SKM-1 treated with dmso at 0.1 percent for 144 hours (cell line): ENCODE measurements around the gene TSHR.
A peak's percentile ranks its signal among the peaks of the same experiment; 100 is the strongest.

Experiments
- DNase-seq: peaks from one replicate; lab custom pipeline; 2025; ENCODE audit not compliant: unreplicated experiment; lab: John Stamatoyannopoulos, UW

Gene TSHR

DNA sequence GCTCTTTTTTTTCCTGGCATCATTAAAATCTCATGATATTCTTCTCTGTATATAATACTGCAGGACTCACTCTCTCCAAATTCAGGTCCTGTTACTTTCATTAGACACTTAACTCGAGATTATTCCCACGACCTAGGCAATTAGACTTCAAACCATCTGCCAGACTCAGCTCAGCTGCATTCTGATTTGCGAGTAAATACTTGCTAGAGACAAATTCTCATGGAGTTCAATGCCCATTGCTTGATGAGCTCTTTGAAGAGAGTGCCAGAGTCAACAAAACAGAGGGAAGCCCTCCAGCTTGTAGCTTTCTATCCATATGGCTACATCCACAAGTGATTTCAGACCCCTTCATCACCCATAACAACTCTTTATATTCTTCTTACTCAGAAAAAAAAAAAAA lies 177.0 kb downstream of the TSHR start:
- no peak for DNase-seq

DNA sequence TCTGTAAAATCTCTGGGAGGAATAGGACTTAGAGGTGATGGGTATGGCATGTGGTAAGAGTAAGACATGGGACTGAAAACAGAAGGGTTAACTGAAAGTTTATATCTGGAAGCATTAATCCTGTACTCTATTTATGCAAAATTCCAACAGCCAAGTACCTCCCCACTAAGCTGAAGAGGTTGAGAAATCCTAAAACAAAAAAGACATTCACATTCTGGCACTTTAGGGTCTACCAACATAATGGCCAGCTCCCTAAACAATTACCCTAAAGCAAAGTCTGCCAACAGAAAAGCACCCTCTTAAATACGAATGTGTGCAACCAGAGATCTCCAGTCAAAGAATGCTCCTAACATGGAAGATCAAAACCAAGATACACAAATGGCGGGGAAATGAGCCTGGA lies 178.0 kb downstream of the TSHR start:
- DNase-seq = no peak

DNA sequence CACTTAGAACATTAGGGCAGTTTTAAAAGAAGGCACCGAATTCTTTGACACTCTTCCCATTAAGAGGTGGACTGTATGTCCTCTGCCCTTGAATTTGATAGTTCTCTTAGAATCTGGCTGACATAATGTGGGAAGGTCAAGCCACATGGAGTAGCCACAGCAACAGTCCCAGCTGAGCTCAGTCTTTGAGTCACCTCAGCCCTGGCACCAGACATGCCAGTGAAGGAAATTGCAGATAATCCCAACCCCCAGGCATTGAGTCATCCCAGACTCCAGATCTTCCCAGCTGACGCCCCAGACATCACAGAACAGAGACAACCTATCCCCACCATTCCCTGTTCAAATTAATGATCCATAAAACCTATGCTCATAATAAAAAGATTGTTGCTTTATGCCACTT lies 181.9 kb downstream of the TSHR start:
- DNase-seq = no peak

DNA sequence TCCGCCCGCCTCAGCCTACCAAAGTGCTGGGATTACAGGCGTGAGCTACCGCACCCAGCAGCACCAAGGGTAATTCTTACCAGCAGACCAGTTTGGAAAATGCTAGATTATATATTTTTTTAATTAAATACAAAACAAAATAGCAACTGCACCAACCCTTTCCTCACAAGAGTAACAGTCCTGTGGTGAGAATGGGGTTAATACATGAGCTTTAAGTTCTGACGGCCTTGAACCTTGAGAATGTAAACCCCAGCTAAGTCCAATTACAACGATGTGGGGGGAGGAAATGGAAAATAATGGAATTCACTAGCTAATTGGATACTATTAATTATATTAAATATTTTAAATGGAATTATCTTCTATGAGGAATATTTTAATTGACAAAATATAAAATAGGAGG lies 183.0 kb downstream of the TSHR start:
- no peak for DNase-seq

DNA sequence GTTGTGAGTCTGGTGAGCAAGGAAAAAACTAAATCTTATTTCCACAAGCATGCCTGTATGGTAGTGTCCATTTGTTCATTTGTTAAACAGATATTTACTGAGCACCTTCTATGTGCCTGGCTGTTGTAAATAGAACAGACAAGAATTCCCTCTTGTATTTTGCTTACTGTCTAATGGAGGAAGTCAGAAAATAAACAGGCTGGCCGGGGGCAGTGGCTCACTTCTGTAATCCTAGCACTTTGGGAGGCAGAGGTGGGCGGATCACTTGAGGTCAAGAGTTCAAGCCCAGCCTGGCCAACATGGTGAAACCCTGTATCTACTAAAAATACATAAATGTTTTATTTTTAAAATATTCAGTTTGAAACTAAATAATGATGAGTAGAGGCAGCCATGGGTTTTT lies 186.0 kb downstream of the TSHR start:
- DNase-seq = no peak

DNA sequence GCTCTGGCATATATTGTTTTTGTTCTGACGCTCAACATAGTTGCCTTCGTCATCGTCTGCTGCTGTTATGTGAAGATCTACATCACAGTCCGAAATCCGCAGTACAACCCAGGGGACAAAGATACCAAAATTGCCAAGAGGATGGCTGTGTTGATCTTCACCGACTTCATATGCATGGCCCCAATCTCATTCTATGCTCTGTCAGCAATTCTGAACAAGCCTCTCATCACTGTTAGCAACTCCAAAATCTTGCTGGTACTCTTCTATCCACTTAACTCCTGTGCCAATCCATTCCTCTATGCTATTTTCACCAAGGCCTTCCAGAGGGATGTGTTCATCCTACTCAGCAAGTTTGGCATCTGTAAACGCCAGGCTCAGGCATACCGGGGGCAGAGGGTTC lies 188.4 kb downstream of the TSHR start:
- DNase-seq = no peak

DNA sequence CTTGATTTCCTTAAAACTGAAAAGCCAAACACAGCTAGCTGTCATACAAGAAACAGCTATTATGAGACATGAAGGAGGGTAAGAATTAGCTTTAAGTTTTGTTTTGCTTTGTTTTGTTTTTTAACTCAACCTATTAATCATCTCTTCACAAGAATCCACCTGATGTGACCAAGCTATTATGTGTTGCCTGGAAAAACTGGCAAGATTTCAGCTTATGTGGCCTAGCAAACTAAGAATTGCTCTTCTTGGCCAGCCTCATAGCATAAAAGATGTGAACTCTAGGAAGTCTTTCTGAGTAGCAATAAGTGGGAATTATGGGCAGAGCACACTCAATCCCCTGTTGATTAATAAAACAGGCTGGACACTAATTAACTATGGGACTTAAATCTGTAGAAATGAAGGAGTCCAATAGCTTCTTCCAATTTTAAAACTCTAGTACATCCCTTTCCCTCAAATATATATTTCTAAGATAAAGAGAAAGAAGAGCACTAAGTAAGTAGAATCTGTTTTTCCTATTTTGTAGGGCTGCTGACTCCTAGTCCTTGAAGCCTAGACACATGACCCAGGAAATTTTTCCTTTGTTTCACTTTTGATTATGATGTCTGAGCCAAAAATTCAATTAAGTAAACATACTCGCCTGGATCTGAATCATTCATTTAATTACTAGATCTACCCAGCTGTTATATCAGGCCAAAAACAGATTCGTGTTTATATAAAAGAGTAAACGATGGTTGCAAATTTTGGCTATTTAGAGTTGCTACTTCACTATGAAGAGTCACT lies 189.6 kb downstream of the TSHR start:
- DNase-seq = no peak

DNA sequence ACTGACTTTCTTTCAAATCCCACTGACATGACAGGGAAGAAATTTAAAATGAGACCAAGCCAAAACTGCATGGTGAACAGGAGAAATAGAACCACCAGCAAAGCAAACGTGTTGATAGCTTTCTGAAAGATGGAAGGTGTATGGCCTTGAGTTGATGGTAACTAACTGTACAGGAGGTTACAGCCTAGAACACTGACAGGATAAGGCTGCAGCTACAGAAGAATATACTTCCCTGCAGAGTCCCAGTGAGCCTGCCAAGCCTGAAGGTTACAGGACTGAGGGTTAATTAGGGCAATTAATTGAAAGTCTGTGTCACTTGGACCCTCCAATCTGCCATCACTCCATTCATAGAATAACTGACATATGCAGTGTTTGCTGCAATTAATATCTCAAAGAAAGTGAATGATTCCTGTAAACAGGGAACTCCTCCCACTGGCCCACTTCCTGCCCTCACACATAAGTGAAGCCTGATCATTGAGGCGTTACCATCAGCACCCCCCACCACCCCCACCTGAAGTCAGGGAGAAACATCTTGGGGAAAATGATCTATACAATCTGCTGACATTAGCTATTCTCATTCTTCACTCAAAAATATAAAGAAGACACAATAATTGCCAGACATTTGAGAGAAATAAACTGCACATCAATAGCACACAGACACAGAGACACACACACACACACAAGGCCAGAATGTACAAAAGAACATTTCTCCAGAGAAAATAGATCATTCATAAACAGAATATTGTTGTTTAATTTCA lies 191.9 kb downstream of the TSHR start:
- no peak for DNase-seq

DNA sequence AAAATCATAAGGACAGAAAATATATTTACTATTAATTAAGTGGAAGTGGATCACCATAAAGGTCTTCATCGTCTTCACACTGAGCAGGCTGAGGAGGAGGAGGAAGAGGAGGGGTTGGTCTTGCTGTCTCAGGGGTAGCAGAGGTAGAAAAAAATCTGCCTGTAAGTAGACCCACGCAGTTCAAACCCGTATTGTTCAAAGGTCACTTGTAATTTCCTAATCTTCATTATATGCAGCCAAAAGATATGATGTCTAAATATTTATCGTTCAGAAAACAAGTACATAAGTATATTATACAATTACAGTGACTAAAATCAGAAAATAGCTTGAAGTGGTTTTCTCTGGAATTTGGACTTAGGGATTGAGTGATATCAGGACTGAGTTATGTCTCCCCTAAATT lies 193.2 kb downstream of the TSHR start:
- no peak for DNase-seq

DNA sequence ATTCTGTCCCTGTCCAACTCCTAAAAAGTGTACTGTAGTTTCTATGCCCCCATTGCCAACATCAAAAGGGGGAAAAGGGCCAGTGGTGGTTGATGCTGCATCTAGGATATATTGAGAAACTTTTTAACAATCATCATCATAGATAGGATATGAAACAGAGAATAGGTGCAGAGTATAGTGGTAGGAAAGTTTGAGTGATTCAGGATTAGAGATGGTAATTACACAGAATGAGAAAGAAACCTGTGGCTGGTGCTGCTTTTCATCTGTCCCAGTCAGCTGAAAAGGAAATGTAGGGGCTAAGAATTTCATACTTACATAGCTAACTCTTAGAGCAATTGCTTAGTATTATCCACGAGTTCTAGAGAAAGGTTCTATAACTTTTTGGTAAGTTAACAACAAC lies 197.8 kb downstream of the TSHR start:
- no peak for DNase-seq

DNA sequence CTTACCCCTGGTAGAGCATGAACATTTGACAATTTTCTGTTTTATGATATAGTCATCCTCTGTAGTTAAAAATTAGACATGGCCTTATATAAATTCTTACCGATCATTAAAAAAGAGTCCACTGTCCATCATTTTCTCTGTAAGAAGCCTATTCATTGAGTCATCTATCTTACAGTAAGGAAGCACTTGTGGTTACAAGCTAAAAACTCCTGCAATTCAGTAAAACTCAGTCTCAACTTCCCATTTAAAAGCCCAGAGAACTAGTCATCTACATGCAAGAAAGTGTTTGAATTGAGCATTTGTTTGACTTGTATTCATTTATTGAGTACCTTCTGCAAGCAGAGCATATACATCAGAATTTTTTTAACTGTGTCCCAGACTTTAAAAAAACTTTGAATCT lies 202.0 kb downstream of the TSHR start:
- peak; percentile 2 for DNase-seq

DNA sequence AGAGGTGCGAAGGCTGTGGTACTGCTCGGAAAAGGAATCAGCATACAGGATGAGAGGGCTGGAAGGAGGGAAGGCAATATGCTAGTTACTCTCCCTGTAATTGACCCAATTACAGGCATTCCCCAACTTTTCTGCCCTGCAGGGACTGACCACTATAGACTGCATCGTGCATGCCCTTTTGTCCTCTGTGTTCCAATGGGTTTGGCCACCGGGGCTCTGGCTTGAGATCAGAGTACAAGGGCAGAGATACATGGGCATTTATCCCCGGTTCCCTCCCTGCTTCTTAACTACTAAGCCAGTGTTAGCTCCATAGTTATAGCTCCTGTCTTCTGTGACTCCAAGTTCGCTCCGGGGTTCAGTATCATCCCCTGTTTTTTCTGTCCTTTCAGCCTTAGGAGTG lies 205.7 kb downstream of the TSHR start:
- no peak for DNase-seq

DNA sequence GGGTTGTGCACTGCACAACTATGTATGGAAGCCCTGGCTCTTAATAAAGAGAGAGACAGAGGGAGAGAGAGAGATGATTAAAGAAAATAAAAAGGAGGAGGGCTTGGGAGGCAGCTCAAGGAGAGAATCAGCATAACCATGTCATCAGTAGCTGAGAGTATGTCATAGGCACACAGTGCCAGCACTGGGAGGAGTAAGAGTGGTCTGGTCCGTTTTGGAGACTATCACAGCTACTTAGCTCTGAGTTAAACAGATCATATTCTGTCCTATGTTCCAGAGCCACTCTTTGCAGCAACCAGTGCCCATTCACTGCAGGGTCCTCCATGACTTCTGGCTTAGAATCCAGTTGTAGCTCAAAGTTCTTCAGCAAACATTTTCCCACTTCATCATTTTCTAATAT lies 206.3 kb downstream of the TSHR start:
- no peak for DNase-seq

DNA sequence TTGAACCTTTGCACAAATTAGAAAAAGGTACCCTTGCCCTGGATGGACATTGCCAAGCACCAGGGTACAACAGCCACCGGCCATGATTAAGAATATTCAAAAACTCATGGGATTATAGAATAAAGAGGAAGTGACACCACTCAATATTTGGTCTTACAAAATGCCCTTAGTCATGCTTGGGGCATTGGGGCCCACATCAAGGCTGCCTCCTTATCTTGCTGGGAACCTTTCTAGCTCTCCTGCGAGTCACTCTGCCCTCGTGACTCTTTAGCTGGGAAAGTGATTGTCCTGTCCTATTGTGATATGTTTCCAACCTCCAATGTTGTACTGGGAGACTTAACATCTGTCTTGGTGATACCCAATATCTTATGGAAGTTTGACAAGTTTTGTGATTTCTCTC lies 207.5 kb downstream of the TSHR start:
- DNase-seq = no peak

DNA sequence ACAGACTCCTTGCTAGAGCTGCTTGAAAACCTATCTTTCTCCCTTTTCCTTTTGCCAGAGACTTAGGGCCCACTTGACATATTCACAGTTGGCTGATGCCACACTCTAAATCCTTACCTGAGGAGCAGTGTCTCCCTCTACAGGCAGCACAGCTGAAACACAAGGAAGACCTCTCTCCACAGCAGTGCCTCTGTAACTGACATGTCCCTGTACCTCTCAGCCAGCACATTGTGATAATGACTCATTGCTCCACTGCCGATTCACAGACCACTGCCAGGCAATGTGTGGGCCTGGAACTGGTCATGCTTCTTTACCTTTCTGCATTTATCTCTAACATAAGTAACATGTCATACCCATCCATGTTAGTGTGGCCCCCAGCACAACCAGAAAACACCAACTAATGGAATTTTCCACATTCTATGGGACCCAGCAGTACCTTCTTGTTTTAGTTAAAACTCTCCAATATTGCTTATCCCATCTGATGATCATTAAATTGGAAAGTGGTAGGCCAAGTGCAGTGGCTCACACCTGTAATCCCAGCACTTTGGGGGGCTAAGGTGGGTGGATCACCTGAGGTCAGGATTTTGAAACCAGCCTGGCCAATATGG lies 208.8 kb downstream of the TSHR start:
- peak; percentile 1 for DNase-seq

DNA sequence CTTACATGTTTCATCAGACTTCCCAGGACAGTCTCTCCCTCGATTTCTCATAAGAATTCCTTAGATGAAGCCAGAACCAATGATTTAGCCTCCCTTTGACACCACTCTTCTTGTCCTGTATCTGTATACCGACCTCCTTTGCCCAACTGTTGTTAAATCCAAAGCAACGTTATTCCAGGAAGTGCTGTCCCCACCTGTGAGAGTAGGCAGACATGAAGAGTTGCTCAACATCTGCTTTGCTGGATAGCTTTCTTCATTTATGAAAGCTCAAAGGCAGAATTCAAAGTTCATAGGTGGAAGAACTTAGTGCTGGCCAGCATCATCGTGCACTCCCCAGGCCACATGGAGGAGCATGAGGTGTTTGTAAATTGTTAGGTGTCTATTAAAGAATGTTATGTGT lies 209.8 kb downstream of the TSHR start:
- DNase-seq = no peak

DNA sequence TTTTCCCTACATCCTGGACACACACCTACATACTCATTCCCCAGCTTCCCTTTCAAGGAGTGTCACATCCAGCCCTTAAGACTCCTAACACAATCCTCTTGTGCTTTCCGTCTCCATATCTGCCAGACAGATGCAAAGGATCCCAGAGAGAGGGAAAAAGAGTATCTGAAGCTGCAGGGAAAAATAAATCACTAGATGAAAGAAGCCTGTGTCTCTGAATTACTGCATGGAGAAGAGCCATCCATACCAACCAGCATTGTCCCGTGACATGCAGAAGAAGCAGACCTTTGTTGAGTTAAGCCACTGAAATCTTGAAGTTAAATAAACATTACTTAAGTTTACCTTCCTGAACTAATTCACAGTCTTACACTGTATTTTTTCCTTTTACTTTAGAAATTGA lies 210.7 kb downstream of the TSHR start:
- no peak for DNase-seq

DNA sequence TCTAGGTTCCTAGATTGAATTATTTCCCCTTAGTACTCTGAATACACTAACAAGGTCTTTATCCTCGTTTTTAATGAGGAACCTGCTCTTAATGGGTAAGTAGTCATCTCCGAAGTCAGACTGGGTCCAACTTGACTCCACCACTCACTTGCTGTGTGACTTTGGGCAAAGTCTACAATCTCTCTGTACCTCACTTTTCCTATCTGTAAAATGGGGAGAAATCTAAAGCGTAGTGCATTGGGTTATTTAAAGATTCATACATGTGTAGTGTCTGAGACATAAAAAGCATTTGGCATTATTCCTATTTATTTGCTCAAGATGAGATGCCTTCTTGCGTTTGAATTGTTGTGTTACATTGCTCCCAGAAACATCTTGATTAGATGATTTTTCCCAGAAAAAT lies 213.8 kb downstream of the TSHR start:
- no peak for DNase-seq

DNA sequence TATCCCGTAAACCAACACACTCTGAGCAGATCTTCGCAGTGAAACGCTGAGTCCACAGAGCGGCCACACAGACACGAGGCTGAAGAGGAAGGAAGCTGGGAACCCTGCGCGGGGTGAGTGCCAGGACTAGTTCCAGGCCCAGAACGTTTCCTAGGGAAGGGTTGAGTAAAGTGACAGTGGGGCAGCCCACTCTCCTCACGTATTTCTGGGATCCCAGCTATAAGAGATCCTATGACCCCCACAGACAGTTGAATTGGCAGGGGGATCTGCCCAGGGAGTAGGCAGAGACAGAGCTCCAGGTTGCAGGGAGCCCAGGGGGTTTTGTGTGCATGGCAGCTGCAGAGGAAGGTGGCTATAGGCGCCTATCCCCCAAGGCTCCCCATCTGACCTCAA lies 214.3 kb downstream of the TSHR start:
- DNase-seq = no peak

DNA sequence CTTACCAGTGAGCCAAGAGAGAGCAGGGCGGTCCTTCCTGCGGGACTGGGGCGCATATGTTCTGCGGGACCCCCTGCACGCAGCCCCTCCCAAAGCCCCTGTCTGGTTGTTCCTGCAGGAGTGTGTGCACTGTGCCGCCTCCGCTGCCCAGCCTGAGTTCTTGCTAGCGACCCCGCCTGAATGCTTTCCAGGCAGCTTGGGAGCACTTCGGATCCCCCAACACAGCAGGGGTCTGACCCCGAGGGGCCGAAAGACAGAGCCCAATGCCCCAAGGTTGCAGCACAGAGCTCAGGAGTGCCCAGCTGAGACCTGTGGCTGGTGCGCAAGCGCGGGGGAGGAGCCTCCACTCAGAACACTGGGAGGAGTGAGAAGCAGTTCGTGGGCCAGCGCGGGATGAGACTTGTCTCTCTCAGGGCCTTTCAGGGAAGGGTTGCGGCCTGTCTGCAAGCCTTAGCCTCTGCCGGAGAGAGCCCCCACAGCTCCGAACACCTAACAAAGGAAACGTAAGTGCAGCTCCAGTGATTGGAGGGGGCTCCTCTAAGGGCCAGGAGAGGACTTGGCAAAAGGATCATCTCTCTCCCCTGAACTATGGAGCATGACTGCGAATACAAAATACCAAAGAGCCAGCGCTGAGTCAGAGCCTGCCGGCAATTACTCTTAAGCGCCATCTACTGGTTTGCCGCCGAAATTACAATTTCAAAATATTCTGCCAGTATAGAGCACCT lies 214.8 kb downstream of the TSHR start:
- DNase-seq = peak; percentile 55

DNA sequence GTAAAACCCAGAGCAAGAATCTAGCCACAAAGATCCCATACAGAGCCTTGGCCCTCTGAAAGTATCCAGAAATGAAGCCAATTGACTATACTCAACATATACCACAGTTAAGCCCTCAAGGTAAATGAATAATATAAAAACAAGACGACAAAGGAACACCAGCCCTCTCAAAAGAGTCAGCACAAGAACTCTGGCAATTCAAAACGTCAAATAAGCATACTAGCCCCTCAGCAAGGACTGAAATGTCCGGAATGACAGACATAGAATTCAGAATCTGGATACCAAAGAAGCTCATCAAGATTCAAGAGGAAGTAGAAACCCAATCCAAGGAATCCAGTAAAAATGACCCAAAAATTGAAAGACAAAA lies 215.4 kb downstream of the TSHR start:
- no peak for DNase-seq

DNA sequence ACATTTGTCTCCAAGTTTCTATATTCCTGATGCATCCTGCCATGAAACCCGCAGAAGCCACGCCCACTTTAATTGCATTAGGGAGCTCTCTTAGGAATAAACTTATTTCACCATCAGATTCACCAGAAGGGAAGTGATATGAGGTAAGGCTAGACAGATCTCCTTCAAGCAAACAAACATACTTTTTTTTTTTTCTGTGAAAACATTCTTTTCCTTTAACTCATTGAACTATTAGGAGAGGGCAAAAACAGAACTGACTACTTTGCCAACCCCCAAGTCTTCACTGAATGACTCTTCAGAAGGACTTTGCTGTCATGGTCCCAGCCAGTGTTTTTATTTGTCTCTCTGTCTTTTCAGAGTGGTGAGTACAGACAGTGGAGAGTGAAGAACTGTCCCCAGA lies 216.9 kb downstream of the TSHR start:
- DNase-seq = no peak
